ENCODE measurements around the gene SPATA1. TPM values are rescaled to one million over a fixed set of nuclear protein-coding genes. Genes with fewer than 3 reads are reported as not detected.

Gene SPATA1
- total and polyA plus RNA-seq, 2 of the 8 experiments (the other 6 are each of a cell fraction or from before 2014, with no cell fraction given), result 0.51 to 1.1 TPM

DNA sequence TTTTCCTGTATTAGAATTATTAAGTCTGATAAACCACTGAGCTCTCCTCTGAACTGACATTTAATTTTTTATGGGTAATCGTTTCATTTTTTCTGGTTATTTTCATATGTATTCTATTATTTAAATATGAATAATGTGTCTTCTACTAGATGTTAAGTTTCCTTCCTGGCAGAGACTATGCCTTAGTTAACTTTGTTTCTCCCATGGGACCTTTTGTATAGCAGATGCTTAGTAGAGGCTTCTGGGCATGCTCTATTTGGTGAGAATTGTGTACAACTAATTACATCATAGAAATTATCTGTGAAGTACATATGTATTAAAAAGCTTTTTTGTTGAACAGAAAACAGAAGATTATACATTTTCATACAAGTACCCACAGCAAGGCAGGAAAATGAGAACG is 44.6 kb downstream of the SPATA1 start:
- no peak overlapping the region for H2AK5ac ChIP-seq (ENCODE audit: low read depth, low read length)
- no peak overlapping the region for H3K23ac ChIP-seq (ENCODE audit: insufficient read length)
- FAIRE-seq (no peak), DNase-seq (ENCODE audit: low read depth in 1 of 2, low spot score in 2 of 2) (no peak)
- no peak overlapping the region for H3K9ac ChIP-seq (replicated peaks in 1 of 4; ENCODE audit: extremely low read depth in 1 of 4, low read depth in 3 of 4, low read length in 3 of 4)
- H4K8ac ChIP-seq (ENCODE audit: extremely low read depth, insufficient read depth, low read length), result no peak overlapping the region
- no peaks in the 10 kb centered on the region for H3K4me1 ChIP-seq (replicated peaks in 1 of 4; ENCODE audit: control insufficient read depth in 3 of 4, insufficient read depth in 4 of 4, low read length in 3 of 4)
- H2BK5ac ChIP-seq (ENCODE audit: low read depth, low read length), result no peak overlapping the region
- no peak overlapping the region for H2AFZ ChIP-seq (ENCODE audit: low read length)
- H4K5ac ChIP-seq (ENCODE audit: insufficient read length, low read depth, low read length), result no peak overlapping the region
- no peak overlapping the region for H2BK20ac ChIP-seq (ENCODE audit: low read length)
- H3K56ac ChIP-seq (replicated peaks; ENCODE audit: insufficient read length, low read depth, low read length), result no peak overlapping the region
- no peak overlapping the region for H3K4me2 ChIP-seq (ENCODE audit: insufficient read depth in 1 of 2, low read depth in 2 of 2, low read length in 2 of 2)
- H3K79me1 ChIP-seq (ENCODE audit: low read depth, low read length), result no peaks in the 10 kb centered on the region
- no peaks in the 10 kb centered on the region for H3K36me3 ChIP-seq (ENCODE audit: control insufficient read depth in 2 of 4, insufficient read depth in 4 of 4, low read length in 3 of 4)
- H2BK120ac ChIP-seq (replicated peaks; ENCODE audit: low read depth, low read length), result no peak overlapping the region
- H3K14ac ChIP-seq (ENCODE audit: insufficient read length), result no peak overlapping the region
- ChIA-PET CTCF (ENCODE audit: partially characterized antibody) (interaction anchor here (0.6 to 0.9 kb wide), 3 partner anchors 9 to 221 kb away, joined by 3 read pairs; no protein-coding TSS in a partner anchor), POLR2A (ENCODE audit: partially characterized antibody) (interaction anchor here (1.3 kb wide), 1 partner anchor 22 kb away, joined by 3 read pairs; no protein-coding TSS in a partner anchor)
- H3K27ac ChIP-seq (ENCODE audit: low read depth, low read length), result no peak overlapping the region
- 88% methylated on average over 2 of the region's 2 CpGs; no CpG with 5 or more reads in 1 of the 2 experiments for WGBS, 2 experiments (ENCODE audit: extremely low coverage in 1 of 2, insufficient coverage in 1 of 2, insufficient read length in 1 of 2, insufficient replicate concordance in 2 of 2, low coverage in 1 of 2, low lambda C conversion rate in 2 of 2, missing lambda C conversion rate in 1 of 2)
- H3K18ac ChIP-seq (ENCODE audit: extremely low read depth, low read length), result no peak overlapping the region
- no peak overlapping the region for H3K4me3 ChIP-seq (ENCODE audit: extremely low read depth in 1 of 4, insufficient read depth in 2 of 4, low read depth in 3 of 4, low read length in 4 of 4)
- H3K4ac ChIP-seq (replicated peaks; ENCODE audit: insufficient read length, low read depth, low read length), result no peak overlapping the region
- no peaks in the 10 kb centered on the region for H4K20me1 ChIP-seq (replicated peaks in 1 of 2; ENCODE audit: control insufficient read depth in 1 of 2, insufficient read depth in 2 of 2, low read length in 2 of 2)
- H2BK15ac ChIP-seq (ENCODE audit: low read length), result no peak overlapping the region
- H3K27me3 ChIP-seq (replicated peaks in 1 of 4; ENCODE audit: control insufficient read depth in 3 of 4, extremely low read depth in 1 of 4, insufficient read depth in 3 of 4, low read length in 3 of 4), result no peaks in the 10 kb centered on the region; a peak in 1 of 7 replicates
- no peaks in the 10 kb centered on the region for H3K9me3 ChIP-seq (ENCODE audit: insufficient read depth in 2 of 2, low read depth in 1 of 2, low read length in 1 of 2)
- H4K91ac ChIP-seq (replicated peaks; ENCODE audit: insufficient read length, low read length), result no peak overlapping the region
- H3K23me2 ChIP-seq (ENCODE audit: low read depth, low read length), result no peaks in the 10 kb centered on the region
- H2BK12ac ChIP-seq (ENCODE audit: low read depth, low read length), result no peak overlapping the region
- H3K79me2 ChIP-seq (ENCODE audit: control insufficient read depth in 1 of 2, insufficient read depth in 2 of 2, low read length in 2 of 2), result no peaks in the 10 kb centered on the region
- no peak for TF ChIP-seq POU5F1 (IDR thresholded peaks at IDR 0.05; ENCODE audit: low read depth, low read length)
- TF ChIP-seq SAP30 (IDR thresholded peaks at IDR 0.05; ENCODE audit: insufficient read depth, insufficient replicate concordance, low read length), result no peak
- no peak for TF ChIP-seq EZH2 (IDR thresholded peaks at IDR 0.05; ENCODE audit: low read depth, low read length, severe bottlenecking)
- no peak for TF ChIP-seq TEAD4 (IDR thresholded peaks at IDR 0.05; ENCODE audit: low read depth, low read length)
- TF ChIP-seq, protein P1, sequence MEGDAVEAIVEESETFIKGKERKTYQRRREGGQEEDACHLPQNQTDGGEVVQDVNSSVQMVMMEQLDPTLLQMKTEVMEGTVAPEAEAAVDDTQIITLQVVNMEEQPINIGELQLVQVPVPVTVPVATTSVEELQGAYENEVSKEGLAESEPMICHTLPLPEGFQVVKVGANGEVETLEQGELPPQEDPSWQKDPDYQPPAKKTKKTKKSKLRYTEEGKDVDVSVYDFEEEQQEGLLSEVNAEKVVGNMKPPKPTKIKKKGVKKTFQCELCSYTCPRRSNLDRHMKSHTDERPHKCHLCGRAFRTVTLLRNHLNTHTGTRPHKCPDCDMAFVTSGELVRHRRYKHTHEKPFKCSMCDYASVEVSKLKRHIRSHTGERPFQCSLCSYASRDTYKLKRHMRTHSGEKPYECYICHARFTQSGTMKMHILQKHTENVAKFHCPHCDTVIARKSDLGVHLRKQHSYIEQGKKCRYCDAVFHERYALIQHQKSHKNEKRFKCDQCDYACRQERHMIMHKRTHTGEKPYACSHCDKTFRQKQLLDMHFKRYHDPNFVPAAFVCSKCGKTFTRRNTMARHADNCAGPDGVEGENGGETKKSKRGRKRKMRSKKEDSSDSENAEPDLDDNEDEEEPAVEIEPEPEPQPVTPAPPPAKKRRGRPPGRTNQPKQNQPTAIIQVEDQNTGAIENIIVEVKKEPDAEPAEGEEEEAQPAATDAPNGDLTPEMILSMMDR (IDR thresholded peaks at IDR 0.05; ENCODE audit: control extremely low read depth in 1 of 3, insufficient read depth in 1 of 3, low read depth in 1 of 3, low read length in 3 of 3), result no peak
- no peak for TF ChIP-seq SUZ12 (IDR thresholded peaks at IDR 0.05; ENCODE audit: low read length)
- no peak for TF ChIP-seq HDAC6 (IDR thresholded peaks at IDR 0.05; ENCODE audit: low read depth, low read length)
- TF ChIP-seq JUN (IDR thresholded peaks at IDR 0.05; ENCODE audit: low read depth, low read length), result no peak
